Measurements from ENCODE around the gene ZMYM2.

DNA sequence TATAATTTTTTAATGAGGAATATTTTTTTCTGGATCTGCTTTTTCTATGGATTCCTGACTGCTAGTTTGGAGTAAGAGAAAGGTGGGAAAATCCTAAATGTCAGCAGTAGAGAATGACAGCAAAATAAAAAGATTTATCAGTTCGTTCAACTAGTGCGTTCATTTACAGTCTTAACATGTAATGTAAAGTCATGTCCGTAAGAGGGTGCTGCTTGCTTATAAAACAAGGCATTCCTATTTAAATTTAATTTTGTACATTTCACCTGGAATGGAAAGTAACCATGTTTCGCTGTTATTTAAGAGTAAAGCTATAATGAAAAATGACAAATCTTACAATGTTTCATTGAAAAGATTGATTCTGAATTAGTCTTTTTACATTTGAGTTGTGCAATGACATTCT lies 76.6 kb downstream of the ZMYM2 start:
- TF ChIP-seq, protein P1, sequence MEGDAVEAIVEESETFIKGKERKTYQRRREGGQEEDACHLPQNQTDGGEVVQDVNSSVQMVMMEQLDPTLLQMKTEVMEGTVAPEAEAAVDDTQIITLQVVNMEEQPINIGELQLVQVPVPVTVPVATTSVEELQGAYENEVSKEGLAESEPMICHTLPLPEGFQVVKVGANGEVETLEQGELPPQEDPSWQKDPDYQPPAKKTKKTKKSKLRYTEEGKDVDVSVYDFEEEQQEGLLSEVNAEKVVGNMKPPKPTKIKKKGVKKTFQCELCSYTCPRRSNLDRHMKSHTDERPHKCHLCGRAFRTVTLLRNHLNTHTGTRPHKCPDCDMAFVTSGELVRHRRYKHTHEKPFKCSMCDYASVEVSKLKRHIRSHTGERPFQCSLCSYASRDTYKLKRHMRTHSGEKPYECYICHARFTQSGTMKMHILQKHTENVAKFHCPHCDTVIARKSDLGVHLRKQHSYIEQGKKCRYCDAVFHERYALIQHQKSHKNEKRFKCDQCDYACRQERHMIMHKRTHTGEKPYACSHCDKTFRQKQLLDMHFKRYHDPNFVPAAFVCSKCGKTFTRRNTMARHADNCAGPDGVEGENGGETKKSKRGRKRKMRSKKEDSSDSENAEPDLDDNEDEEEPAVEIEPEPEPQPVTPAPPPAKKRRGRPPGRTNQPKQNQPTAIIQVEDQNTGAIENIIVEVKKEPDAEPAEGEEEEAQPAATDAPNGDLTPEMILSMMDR (IDR thresholded peaks at IDR 0.05) = peak in 3 of 4 donors; percentile 7 to 19 (median 15)
- TF ChIP-seq POLR2A (IDR thresholded peaks at IDR 0.05) = no peak
